Right lobe of liver (tissue), 6 donors: ENCODE data around the gene ADAM17. TPM values are rescaled to one million over a fixed set of nuclear protein-coding genes. Genes with fewer than 3 reads are reported as not detected.
A peak's percentile ranks its signal among the peaks of the same experiment; 100 is the strongest.
"Not testable (repeated sequence)": the region's sequence is repeated elsewhere in the genome, so short reads cannot be mapped to it uniquely, and the experiment has no call there.

Source experiments
- ATAC-seq, 4 donors: fragments of 200-7000 bp; cut with Tn5 transposase; one replicate each; pipeline ENCODE4 v1.9.1; 2020; ENCODE audit warnings: mild to moderate bottlenecking in 4 of 4, moderate library complexity in 4 of 4
- DNase-seq, 3 donors: peaks; one replicate each; pipeline ENCODE4 v3.0.0-alpha.2; 2020
- H3K27ac ChIP-seq, 3 donors: fragments of 200-600 bp; one replicate each; pipeline ENCODE4 v1.8.0; 2022
- H3K27me3 ChIP-seq, 2 donors: fragments of 200-600 bp; one replicate each; pipeline ENCODE4 v1.8.0; 2022
- H3K36me3 ChIP-seq, 4 donors: fragments of 200-600 bp; sonication (generic) in 1 of 4; one replicate each; pipeline versions ENCODE4 v1.5.1 to v1.8.0; 2017 to 2022; ENCODE audit warnings: control low read depth in 1 of 4
- H3K4me1 ChIP-seq, 4 donors: fragments of 200-600 bp; sonication (generic) in 1 of 4; one replicate each; pipeline versions ENCODE4 v1.5.1 to v1.8.0; 2017 to 2022; ENCODE audit warnings: control low read depth in 1 of 4
- H3K4me3 ChIP-seq, 3 donors: fragments of 200-600 bp; one replicate each; pipeline ENCODE4 v1.8.0; 2022
- H3K9me3 ChIP-seq, 4 donors: fragments of 200-600 bp; sonication (generic) in 1 of 4; one replicate each; pipeline versions ENCODE4 v1.5.1 to v1.8.0; 2017 to 2022; ENCODE audit warnings: control low read depth in 1 of 4
- CTCF ChIP-seq, 4 donors: fragments of 200-600 bp in 3 of 4; fragments of 450-650 bp in 1 of 4; IDR thresholded peaks; one replicate each; pipeline versions ENCODE4 v1.5.1 to v1.8.0; 2016 to 2022; ENCODE audit warnings: antibody characterized with exemption in 4 of 4, mild to moderate bottlenecking in 2 of 4
- POLR2A ChIP-seq: fragments of 450-650 bp; IDR thresholded peaks from one replicate; pipeline ENCODE4 v1.6.1; 2017; ENCODE audit warnings: antibody characterized with exemption, mild to moderate bottlenecking
- WGBS: methylation state at CpG from one replicate; pipeline ENCODE4 v1.1.6; 2018; ENCODE audit warnings: low coverage, low lambda C conversion rate; ENCODE audit not compliant: insufficient coverage; ENCODE audit errors: missing lambda C conversion rate; 5-methylcytosine and 5-hydroxymethylcytosine counted together
- intact Hi-C, 2 donors: fragments of 100-400 bp; cut with DNase I; formaldehyde crosslinking; loops; one replicate each; pipeline versions ENCODE4 v1.11.2 to v1.14.1; 2022
- total RNA-seq, 6 experiments: library from RNA; depleted of rRNA in 2 of 6; stranded (reverse); fragments of >200 nt in 2 of 6; fragmentation: NEBNext Ultra II Directional in 3 of 6; extraction: Animal tissue kit (Norgen Biotek cat#: 25700) in 3 of 6; gene quantifications; one replicate each; pipeline versions ENCODE4 v1.1.0 to v1.2.4, GENCODE V29; 2016 to 2023
- donor health status: DM: no; HTN: yes; CAD: no.
- donor health status: DM: no; HTN: no; CAD: no.
- donor health status: DM: no; HTN: no; CAD: no.
- donor health status: DM: no; HTN: yes; CAD: no.
- donor health status: DM: no; HTN: yes; CAD: no.

ADAM17 gene
- total RNA-seq, 6 experiments from 2014 or later = 5.1 to 11.7 (median 6.6) TPM

GRCh38 chr2:9592699-9593098 is 37.1 kb upstream of the ADAM17 start:
- no peak overlapping the region for H3K4me3 ChIP-seq
- H3K27me3 ChIP-seq = no peaks in the 10 kb centered on the region
- no peak for TF ChIP-seq POLR2A
- TF ChIP-seq CTCF (IDR thresholded peaks at IDR 0.05) = no peak
- no peaks in the 10 kb centered on the region for H3K4me1 ChIP-seq
- DNase-seq (no peak), ATAC-seq (peak in 3 of 4 donors; percentile 32 to 63 (median 33))
- peaks cover 0 to 7% (median 5%) of the 10 kb centered on the region in 4 donors for H3K36me3 ChIP-seq
- no peaks in the 10 kb centered on the region for H3K9me3 ChIP-seq
- no peak overlapping the region for H3K27ac ChIP-seq
- intact Hi-C loops = no loop called here
- 56% methylated on average over 3 of the region's 3 CpGs for WGBS

- H3K36me3 ChIP-seq = peaks cover 0 to 23% (median 5%) of the 10 kb centered on the region in 4 donors
- H3K27me3 ChIP-seq = no peaks in the 10 kb centered on the region
- TF ChIP-seq CTCF (IDR thresholded peaks at IDR 0.05) = no peak
- TF ChIP-seq POLR2A = no peak
- DNase-seq = no peak
- ATAC-seq = no peak
- no peaks in the 10 kb centered on the region for H3K4me1 ChIP-seq
- H3K27ac ChIP-seq = no peak overlapping the region
- H3K9me3 ChIP-seq = no peaks in the 10 kb centered on the region
- H3K4me3 ChIP-seq = no peak overlapping the region
- intact Hi-C loops = no loop called here
- 86% methylated on average over 3 of the region's 3 CpGs for WGBS
Observed at GRCh38 chr2:9590641-9591040, 35.0 kb upstream of the ADAM17 start.

- H3K27me3 ChIP-seq = no peaks in the 10 kb centered on the region
- ATAC-seq (no peak), DNase-seq (no peak)
- no peaks in the 10 kb centered on the region for H3K9me3 ChIP-seq
- no peaks in the 10 kb centered on the region for H3K4me1 ChIP-seq
- no peak overlapping the region for H3K27ac ChIP-seq
- H3K36me3 ChIP-seq = peaks cover 0 to 40% (median 9%) of the 10 kb centered on the region in 4 donors
- WGBS = 96% methylated on average over 3 of the region's 3 CpGs
- no peak overlapping the region for H3K4me3 ChIP-seq
- intact Hi-C loops = no loop called here
- TF ChIP-seq CTCF (IDR thresholded peaks at IDR 0.05) = no peak
- TF ChIP-seq POLR2A = no peak
Observed at GRCh38 chr2:9586465-9586864, 30.8 kb upstream of the ADAM17 start.

- H3K36me3 ChIP-seq = peaks cover 0 to 40% (median 9%) of the 10 kb centered on the region in 4 donors
- no peak overlapping the region for H3K4me3 ChIP-seq
- TF ChIP-seq CTCF (IDR thresholded peaks at IDR 0.05) (no peak), POLR2A (no peak)
- H3K27me3 ChIP-seq = no peaks in the 10 kb centered on the region
- H3K4me1 ChIP-seq = no peaks in the 10 kb centered on the region
- no peaks in the 10 kb centered on the region for H3K9me3 ChIP-seq
- intact Hi-C loops = no loop called here
- 100% methylated on average over 1 of the region's 5 CpGs for WGBS
- DNase-seq = no peak
- ATAC-seq = no peak
- no peak overlapping the region for H3K27ac ChIP-seq
Observed at GRCh38 chr2:9585486-9585885, 29.9 kb upstream of the ADAM17 start.

- H3K27ac ChIP-seq, intact Hi-C loops, H3K9me3 ChIP-seq, DNase-seq, H3K4me1 ChIP-seq, ATAC-seq, H3K27me3 ChIP-seq, H3K4me3 ChIP-seq: not testable (repeated sequence)
- peaks cover 0 to 40% (median 9%) of the 10 kb centered on the region in 4 donors for H3K36me3 ChIP-seq
Observed at GRCh38 chr2:9584902-9585301, 29.3 kb upstream of the ADAM17 start.
